LNCaP clone FGC (cell line): ENCODE measurements around the gene SMAD7.

Experiments
- DNase-seq: peaks from one replicate; pipeline ENCODE4 v3.0.0-alpha.2; 2011; ENCODE audit warnings: low read depth
- H3K4me3 ChIP-seq: 2 replicates; pipeline ENCODE4 v1.5.1; 2011; ENCODE audit warnings: mild to moderate bottlenecking, low read depth, low read length, control low read depth
- CTCF ChIP-seq: IDR thresholded peaks from 2 replicates; pipeline ENCODE4 v1.5.1; 2012; ENCODE audit warnings: mild to moderate bottlenecking; ENCODE audit not compliant: control insufficient read depth, insufficient read depth; ENCODE audit errors: extremely low read depth

Gene SMAD7

GRCh38 chr18:48986851-48987761 lies 36.3 kb upstream of the SMAD7 start:
- DNase-seq = no peak

GRCh38 chr18:48985161-48985560 lies 34.4 kb upstream of the SMAD7 start:
- no peak for TF ChIP-seq CTCF
- H3K4me3 ChIP-seq = no peak overlapping the region
- DNase-seq = no peak

More at GRCh38 chr18:48986851-48987761, 36.3 kb upstream of the SMAD7 start:
- no peak overlapping the region for H3K4me3 ChIP-seq
- no peak for TF ChIP-seq CTCF

- no peak for TF ChIP-seq CTCF
- no peak for DNase-seq
- H3K4me3 ChIP-seq = no peak overlapping the region
Observed at GRCh38 chr18:48983793-48984437, 33.1 kb upstream of the SMAD7 start.

- no peak overlapping the region for H3K4me3 ChIP-seq
- no peak for DNase-seq
- TF ChIP-seq CTCF = no peak
Observed at GRCh38 chr18:48982266-48982665, 31.5 kb upstream of the SMAD7 start.

GRCh38 chr18:48979944-48980890 lies 29.5 kb upstream of the SMAD7 start:
- TF ChIP-seq CTCF = no peak
- no peak for DNase-seq
- no peak overlapping the region for H3K4me3 ChIP-seq

- no peak for DNase-seq
- TF ChIP-seq CTCF = no peak
- no peak overlapping the region for H3K4me3 ChIP-seq
Observed at GRCh38 chr18:48977914-48978313, 27.1 kb upstream of the SMAD7 start.
